NCI-H128 (cell line): ENCODE data around the gene UBE2E2.

Source experiments
- DNase-seq: peaks from one replicate; lab custom pipeline; 2025; ENCODE audit not compliant: unreplicated experiment; lab: John Stamatoyannopoulos, UW

Gene UBE2E2

DNA sequence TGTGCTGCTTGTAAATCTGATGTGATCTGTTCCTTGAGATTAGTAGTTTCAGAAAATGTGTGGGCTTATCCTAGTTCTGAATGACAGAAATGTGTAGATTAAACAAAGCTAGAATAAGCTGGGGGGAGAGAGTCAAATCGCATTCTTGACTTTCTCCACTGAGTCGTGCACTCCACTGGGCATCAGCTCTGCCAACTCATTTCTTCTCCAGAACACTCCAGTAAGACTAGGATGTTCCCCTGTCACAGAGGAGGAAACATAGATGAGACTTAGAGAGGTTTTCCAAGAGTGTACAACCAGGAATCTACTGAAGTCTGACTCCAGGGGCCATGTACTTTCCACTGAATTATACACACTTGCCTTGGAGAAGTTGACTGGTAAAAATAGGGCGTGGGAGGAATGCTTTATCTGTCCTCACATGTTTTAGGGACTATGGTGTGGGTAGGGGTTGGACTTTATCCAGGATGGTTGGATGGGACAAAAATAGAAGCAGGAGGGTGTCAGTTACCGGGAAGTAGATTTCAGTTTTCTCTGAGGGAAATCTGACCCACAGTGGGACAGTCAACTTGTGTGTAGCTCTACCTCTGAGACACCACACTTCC lies 298.2 kb downstream of the UBE2E2 start:
- no peak for DNase-seq

GRCh38 chr3:23508464-23508863 lies 305.3 kb downstream of the UBE2E2 start:
- DNase-seq, result no peak

DNA sequence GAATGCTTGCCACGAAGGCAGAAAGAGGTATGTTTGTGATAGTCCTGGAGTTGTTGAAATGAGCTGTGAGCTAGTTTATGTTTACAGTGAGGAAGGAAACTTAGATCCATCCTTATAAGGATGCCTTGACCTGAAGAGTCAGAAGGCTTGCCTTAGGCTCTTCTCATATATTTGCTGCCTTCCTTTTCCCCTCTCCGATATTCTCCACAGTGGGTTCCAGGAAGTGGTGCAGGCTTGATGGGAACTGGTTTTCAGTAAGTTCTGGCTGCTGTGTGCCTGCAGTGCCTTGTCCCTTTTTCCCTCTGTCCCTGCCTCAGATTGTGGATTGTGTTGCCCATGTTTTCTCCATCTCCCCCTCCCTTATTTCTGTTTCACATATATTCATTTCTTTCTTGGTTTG lies 315.3 kb downstream of the UBE2E2 start:
- no peak for DNase-seq

DNA sequence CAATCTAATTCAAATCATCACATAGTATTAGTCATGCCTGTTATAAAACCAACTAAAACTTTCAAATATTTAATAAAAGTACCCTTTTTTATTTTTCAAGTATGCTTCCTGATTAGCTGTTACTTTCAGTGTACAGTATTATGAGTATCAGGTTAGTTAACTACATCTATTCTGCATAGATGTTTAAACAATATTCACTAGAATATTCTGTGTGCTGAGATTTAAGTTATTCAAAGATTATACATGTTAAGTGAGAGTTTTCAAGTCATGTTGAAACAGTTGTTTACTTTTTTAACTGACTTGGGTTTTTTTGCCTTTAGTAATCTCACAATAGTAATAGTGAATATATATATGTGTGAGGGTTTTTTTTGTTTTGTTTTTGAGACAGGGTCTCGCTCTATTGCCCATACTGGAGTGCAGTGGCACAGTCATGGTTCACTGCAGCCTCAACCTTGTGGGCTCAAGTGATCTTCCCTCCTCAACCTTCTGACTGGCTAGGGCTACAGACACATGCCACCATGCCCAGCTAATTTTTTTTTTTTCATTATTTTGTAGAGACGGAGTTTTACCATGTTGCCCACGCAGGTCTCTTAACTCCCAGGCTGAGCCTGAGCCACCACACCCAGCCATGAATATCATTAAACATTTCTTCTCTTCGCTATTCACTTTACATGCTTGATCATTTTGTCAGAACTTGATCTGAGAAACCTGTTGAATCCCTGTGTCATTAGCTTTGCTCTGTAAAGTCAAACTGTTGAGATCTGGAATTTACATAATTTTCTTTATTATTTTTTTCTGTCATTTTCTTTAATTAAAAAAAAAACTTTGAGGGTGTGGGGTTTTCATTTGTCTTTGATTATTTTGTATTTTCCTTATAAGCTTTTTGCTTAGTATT lies 316.4 kb downstream of the UBE2E2 start:
- no peak for DNase-seq

DNA sequence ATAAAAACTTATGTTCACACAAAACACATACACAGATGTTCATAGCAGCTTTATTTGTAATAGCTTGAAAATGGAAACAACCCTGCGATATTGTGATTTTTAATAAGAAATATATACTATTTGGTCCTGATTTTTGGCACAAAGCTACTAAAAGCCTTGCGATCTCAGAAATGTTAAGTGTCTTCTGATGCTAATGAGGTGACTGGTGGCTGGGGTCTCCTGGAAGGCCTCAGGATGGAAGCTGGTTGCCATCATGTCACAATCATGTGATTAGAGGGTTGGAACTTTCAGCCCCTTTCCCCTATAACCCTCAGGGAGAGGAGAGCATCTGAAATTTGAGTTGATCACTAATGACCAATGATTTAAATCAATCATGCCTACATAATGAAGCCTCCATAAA lies 324.2 kb downstream of the UBE2E2 start:
- DNase-seq, result no peak

DNA sequence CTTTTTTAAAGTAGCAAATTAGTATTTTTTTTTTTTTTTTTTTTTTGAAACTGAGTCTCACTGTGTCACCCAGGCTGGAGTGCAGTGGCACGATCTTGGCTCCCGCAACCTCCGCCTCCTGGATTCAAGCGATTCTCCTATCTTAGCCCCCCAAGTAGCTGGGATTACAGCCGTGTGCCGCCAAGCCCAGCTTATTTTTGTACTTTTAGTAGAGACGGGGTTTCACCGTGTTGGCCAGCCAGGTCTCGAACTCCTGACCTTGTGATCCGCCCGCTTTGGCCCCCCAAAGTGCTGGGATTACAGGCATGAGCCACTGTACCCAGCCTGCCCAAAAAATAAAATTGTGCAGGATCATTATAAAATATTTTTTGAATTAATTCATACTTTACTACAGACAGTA lies 330.5 kb downstream of the UBE2E2 start:
- no peak for DNase-seq

GRCh38 chr3:23533996-23534395 lies 330.9 kb downstream of the UBE2E2 start:
- DNase-seq, result no peak

DNA sequence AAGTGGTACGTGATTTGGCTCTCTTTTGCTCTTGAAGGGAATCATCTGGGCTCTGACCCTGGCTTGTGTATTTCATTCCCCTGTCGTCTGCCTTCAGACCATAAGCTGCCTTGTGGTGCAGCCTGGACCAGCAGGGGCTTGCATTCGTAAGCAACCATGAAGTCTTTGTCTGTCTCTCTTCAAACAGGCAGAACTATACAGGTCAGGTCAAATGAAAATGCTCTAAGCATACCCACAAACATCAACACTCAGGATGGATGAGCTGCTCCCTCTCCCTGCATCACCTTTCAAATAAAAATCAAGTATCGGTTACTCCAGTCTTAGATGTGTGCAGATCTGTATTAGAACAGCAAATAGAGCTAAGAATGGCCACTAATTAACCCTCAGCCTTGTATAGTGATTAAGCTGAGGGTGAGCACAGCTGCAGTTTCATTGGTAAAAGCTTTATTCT lies 334.0 kb downstream of the UBE2E2 start:
- DNase-seq, result no peak

DNA sequence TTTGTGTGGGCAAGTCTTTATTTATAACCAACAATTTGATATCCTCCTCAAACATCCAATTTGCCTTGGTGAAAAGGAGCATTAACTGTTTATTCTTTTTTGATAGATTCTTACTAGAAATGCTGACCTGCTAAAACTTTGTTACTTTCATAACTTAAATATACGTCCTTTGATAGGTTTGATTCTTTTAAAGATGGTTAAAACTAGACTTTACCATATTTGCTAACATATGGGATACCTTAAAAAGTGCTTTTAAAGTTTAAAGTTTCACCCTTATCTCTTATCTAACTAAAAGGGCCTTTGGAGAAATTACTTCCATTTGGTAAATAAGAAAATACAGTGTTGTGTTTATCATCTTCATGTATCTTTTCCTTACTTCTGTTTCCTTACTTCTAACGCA lies 336.1 kb downstream of the UBE2E2 start:
- no peak for DNase-seq

DNA sequence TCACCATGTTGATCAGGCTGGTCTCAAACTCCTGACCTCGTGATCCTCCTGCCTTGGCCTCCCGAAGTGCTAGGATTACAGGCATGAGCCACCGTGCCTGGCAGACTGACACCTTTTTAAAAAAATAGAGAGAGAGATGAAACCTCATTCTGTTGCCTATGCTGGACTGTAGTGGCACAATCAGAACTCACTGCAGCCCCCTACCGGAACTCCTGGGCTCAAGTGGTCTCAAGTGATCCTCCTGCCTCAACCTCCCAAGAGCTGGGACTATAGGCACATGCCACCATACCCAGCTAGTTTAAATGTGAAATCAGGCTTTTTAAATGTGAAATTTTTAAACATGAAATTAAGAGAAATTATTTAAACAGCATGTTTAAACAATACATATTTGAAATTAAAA lies 337.5 kb downstream of the UBE2E2 start:
- no peak for DNase-seq

- DNase-seq, result no peak
These were observed 339.0 kb downstream of the UBE2E2 start for GRCh38 chr3:23542079-23542478.

DNA sequence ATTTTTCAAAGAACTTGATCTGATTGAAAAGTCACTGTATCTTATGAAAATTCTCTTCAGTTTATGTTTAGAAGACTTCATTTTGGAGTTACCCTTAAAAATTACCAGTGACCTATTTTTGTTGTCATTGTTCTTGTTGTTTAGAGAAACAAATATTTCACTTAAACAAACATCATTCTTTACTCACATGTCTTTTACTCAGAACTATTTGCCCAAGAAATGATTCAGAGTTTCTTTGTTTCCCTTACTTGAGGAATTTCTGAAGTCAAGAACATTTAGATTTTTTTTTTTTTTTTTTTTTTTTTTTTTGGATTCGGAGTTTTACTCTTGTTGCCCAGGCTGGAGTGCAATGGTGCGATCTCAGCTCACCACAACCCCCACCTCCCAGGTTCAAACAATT lies 343.1 kb downstream of the UBE2E2 start:
- DNase-seq, result no peak

GRCh38 chr3:23547905-23548650 lies 345.0 kb downstream of the UBE2E2 start:
- DNase-seq, result no peak

DNA sequence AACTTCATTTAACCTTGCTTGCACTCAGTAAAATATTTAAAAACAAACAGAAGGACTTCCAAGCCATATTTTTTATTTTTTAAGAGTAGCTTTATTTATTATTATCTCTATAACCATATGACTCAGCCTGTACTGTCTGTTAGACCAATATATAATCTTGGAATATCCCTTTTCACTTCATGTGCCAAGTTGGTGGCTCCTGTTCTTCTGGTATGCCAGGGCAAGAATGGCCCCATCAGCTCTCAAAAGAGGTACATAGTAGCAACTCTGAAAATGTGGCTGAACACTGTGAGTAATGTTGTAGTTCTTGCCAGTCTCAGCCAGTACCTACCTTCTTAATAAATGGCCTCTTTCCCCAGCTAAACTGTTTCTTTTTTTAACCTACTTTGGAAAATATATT lies 345.6 kb downstream of the UBE2E2 start:
- no peak for DNase-seq

DNA sequence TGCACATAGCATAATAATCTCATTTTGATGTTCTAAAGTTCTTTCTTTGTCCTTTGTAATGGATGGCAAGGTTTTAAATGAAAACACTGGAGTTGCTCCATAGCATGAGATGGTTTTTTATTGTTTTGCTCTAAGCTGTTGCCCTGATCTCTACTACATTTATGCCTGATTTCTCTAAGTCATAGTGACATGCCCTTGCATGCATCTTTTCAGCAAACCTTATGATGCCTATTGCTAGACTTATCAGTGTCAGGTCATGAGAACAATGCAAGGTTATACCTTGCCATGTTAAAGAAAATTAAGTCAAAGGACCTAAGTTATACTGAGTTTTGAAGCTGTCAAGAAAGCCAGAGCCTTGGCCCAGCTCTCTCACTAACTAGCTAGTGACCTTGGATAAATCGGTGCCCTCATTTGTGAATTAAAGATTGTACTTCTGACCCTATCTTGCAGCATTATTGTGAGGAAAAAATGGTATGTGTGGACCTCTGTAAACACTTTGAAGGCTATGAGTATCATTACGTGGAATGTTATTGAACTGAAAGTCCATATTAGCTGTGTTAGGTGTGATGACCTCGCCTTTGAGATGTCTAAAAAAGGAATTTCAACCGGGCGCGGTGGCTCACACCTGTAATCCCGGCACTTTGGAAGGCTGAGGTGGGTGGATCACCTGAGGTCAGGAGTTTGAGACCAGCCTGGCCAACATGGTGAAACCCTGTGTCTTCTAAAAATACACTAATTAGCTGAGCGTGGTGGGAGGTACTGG lies 346.2 kb downstream of the UBE2E2 start:
- DNase-seq, result no peak

- DNase-seq, result no peak
These were observed 347.3 kb downstream of the UBE2E2 start for GRCh38 chr3:23550402-23550801.

DNA sequence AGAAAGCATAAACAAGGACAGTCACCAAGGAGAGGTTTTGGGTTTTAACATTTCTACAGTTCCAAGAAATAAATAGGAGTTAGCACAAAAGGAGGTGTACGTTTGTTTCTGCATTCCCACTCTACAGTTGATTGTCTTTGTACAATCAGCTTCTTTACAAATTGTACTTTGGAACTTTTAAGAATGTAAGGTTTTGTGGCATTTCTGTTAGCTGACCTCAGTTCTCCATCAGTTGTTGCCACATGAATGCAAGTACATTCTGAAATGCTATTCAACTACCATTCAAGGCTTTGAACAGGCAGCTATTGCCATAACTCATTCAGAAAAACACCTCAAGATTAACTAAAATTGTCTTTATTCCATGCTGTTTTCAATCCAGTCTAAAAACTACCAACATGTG lies 349.4 kb downstream of the UBE2E2 start:
- DNase-seq, result no peak

- DNase-seq, result no peak
These were observed 350.2 kb downstream of the UBE2E2 start for GRCh38 chr3:23553353-23553752.

- no peak for DNase-seq
These were observed 362.1 kb downstream of the UBE2E2 start for GRCh38 chr3:23565041-23565775.

- no peak for DNase-seq
These were observed 363.4 kb downstream of the UBE2E2 start for GRCh38 chr3:23566499-23566898.
